ENCODE data around the gene LPAR1.
"Not testable (repeated sequence)": the region's sequence is repeated elsewhere in the genome, so short reads cannot be mapped to it uniquely, and the experiment has no call there.

The LPAR1 gene

GRCh38 chr9:111038331-111039230 lies at the start of gene LPAR1:
TSS of gene LPAR1 (minus strand) at chr9:111038470. CDS start at chr9:110972117, 66,353 bp downstream.
- no peak for DNase-seq

GRCh38 chr9:111078391-111079038 lies 40.2 kb upstream of the LPAR1 start:
- no peak for DNase-seq

- DNase-seq, result no peak
Measured at GRCh38 chr9:111076519-111076918, 38.2 kb upstream of the LPAR1 start.

- no peak for DNase-seq
Measured at GRCh38 chr9:111076042-111076441, 37.8 kb upstream of the LPAR1 start.

- DNase-seq, result no peak
Measured at GRCh38 chr9:111074395-111074794, 36.1 kb upstream of the LPAR1 start.

- DNase-seq, result no peak
Measured at GRCh38 chr9:111069183-111069582, 30.9 kb upstream of the LPAR1 start.

GRCh38 chr9:111068771-111069170 lies 30.5 kb upstream of the LPAR1 start:
- no peak for DNase-seq

GRCh38 chr9:111068383-111068730 lies 30.1 kb upstream of the LPAR1 start:
- DNase-seq, result no peak

GRCh38 chr9:111066468-111066867 lies 28.2 kb upstream of the LPAR1 start:
- DNase-seq, result no peak

- DNase-seq, result no peak
Measured at GRCh38 chr9:111065414-111065813, 27.1 kb upstream of the LPAR1 start.

- no peak for DNase-seq
Measured at GRCh38 chr9:111064160-111064837, 26.0 kb upstream of the LPAR1 start.

GRCh38 chr9:111063332-111063731 lies 25.1 kb upstream of the LPAR1 start:
- DNase-seq, result no peak

- no peak for DNase-seq
Measured at GRCh38 chr9:111058166-111058565, 19.9 kb upstream of the LPAR1 start.

- no peak for DNase-seq
Measured at GRCh38 chr9:111056538-111056937, 18.3 kb upstream of the LPAR1 start.

GRCh38 chr9:111052791-111053190 lies 14.5 kb upstream of the LPAR1 start:
- no peak for DNase-seq

GRCh38 chr9:111051400-111051799 lies 13.1 kb upstream of the LPAR1 start:
- no peak for DNase-seq

- no peak for DNase-seq
Measured at GRCh38 chr9:111050819-111051218, 12.5 kb upstream of the LPAR1 start.

- not testable (repeated sequence) for DNase-seq
Measured at GRCh38 chr9:111047287-111047686, 9.0 kb upstream of the LPAR1 start.

- no peak for DNase-seq
Measured at GRCh38 chr9:111041902-111042301, 3.6 kb upstream of the LPAR1 start.

GRCh38 chr9:111040494-111040893 lies 2.2 kb upstream of the LPAR1 start:
- DNase-seq, result no peak

GRCh38 chr9:111039231-111039906 lies 1.1 kb upstream of the LPAR1 start:
- no peak for DNase-seq

- no peak for DNase-seq
Measured at GRCh38 chr9:111037708-111038330, 451 bp downstream of the LPAR1 start.

GRCh38 chr9:111037356-111037707 lies 938 bp downstream of the LPAR1 start:
- no peak for DNase-seq
